ENCODE measurements around the gene PLAU. TPM values are rescaled to one million over a fixed set of nuclear protein-coding genes. Genes with fewer than 3 reads are reported as not detected.
"Not testable (repeated sequence)": the region's sequence is repeated elsewhere in the genome, so short reads cannot be mapped to it uniquely, and the experiment has no call there.

Gene PLAU
- total and polyA plus RNA-seq, 2 of the 13 experiments (the other 11 are each of a cell fraction or from before 2014, with no cell fraction given), result 0.45 to 11.2 TPM

DNA sequence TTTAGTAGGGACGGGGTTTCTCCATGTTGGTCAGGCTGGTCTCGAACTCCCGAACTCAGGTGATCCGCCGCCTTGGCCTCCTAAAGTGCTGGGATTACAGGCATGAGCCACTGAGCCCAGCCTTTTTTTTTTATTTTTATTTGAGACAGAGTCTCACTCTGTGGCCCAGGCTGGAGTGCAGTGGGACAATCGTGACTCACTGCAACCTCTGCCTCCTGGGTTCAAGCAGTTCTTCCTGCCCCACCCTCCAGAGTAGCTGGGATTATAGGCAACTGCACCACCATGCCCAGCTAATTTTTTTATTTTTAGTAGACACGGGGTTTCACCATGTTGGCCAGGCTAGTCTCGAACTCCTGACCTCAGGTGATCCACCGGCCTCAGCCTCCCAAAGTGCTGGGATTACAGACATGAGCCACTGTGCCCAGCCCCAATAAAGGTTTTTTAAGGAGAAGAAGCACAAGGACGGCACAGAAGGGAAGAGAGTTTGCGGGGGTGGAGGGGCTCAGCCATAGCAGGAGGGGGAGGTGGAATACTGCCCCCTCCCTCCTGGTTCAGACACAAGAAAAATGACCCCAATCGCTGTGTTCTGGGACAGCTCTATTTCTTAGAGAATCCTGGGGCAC lies 54.4 kb downstream of the PLAU start:
- H3K27me3 ChIP-seq (ENCODE audit: control insufficient read depth in 1 of 2, insufficient read depth in 2 of 2, low read length in 2 of 2); ATAC-seq; H4K20me1 ChIP-seq (ENCODE audit: insufficient read depth, low read length); H3K9me3 ChIP-seq (ENCODE audit: low read length); CTCF ChIA-PET (ENCODE audit: low intra/inter-chr PET ratio, low total read pairs); FAIRE-seq; H3K79me2 ChIP-seq (ENCODE audit: insufficient read depth, low read length); in situ Hi-C loops (cut with HindIII; ENCODE audit: extremely low pct_ligation_motif_present, low pct_unique_long_range_greater_than_20kb); BruUV-seq (replicated peaks); intact Hi-C loops (cut with micrococcal nuclease; ENCODE audit: unreplicated experiment); DNase-seq (ENCODE audit: low spot score); POLR2A ChIA-PET; H3K27ac ChIP-seq (ENCODE audit: extremely low read length, insufficient read depth, low read length); H3K36me3 ChIP-seq (replicated peaks in 1 of 2; ENCODE audit: control insufficient read depth in 1 of 2, insufficient read depth in 2 of 2, low read length in 2 of 2): not testable (repeated sequence)
- Histone ChIP-seq H3K4me3 (replicated peaks in 1 of 3; ENCODE audit: insufficient read depth in 1 of 3, low read depth in 2 of 3, low read length in 3 of 3) (peak overlapping the region in 2 of 3 experiments; percentile 35 to 50; a peak in 2 of 6 replicates), H3K4me2 (ENCODE audit: low read depth, low read length) (peak overlapping the region; percentile 68), H3K4me1 (ENCODE audit: insufficient read depth, low read length) (peaks cover 15% of the 10 kb centered on the region; the same call in 1 of the 2 replicates), H2AFZ (ENCODE audit: low read length) (peak overlapping the region; percentile 58), H3K9ac (ENCODE audit: insufficient read depth, low read depth, low read length) (peak overlapping the region; percentile 17; the same call in 1 of the 2 replicates)
- 75% methylated on average over 12 of the region's 12 CpGs for WGBS (ENCODE audit: low lambda C conversion rate)
- 0 out of 2 replicates have a peak, but pooled peaks have one; percentile 8 for TF ChIP-seq SALL1 (CRISPR knock-in tag; IDR thresholded peaks at IDR 0.05)

DNA sequence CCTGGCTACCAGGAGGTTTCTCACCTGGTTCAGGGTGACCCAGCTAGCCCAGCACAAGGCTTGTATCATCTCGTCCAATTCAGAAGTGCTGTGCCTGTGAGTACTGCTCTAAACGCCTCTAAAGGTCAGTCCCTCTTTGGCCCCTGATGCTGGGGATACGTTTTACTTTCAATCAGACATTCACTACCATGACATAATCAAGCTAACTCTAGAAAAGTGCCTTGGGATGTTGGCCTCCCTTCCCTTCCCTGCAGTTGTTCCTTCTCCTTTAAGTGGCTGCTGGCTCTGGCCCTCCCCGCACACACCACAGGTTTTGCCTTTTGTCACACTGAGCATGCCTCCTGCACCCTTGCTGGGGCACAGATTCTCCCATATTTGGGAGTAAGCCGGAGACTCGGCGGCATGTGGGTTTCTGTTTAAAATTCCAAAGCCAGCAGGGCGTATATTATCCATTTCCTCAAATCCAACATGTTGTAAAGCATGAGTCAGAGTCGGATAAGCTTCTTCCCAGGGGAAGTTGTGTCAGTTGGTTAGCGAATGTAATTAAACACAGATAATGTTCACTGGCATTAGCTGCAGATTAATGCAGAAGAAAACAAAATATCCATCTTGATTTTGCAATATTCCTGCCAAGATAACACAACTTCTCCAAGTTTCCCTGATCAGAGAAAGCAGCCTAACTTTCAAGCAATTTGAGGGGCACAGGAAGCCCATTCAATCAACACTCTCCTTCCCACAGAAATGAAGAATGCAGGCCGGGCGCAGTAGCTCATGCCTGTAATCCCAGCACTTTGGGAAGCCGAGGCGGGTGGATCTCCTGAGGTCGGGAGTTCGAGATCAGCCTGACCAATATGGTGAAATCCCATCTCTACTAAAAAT lies 55.2 kb downstream of the PLAU start:
- H2AFZ ChIP-seq (ENCODE audit: low read length), result peak overlapping the region; percentile 58
- DNase-seq (ENCODE audit: low spot score), result peak; percentile 63
- BruUV-seq (replicated peaks), result no TSS peak
- no peak for TF ChIP-seq SP5 (CRISPR knock-in tag; IDR thresholded peaks at IDR 0.05; ENCODE audit: borderline replicate concordance, low read depth)
- no peak for TF ChIP-seq SKI (IDR thresholded peaks at IDR 0.05; ENCODE audit: partially characterized antibody)
- TF ChIP-seq ARID3A (IDR thresholded peaks at IDR 0.05; ENCODE audit: low read depth, low read length), result 0 out of 2 replicates have a peak, but pooled peaks have one; percentile 8
- peak; percentile 92 for TF ChIP-seq ZFP91 (CRISPR knock-in tag; IDR thresholded peaks at IDR 0.05; ENCODE audit: borderline replicate concordance)
- TF ChIP-seq, protein P1, sequence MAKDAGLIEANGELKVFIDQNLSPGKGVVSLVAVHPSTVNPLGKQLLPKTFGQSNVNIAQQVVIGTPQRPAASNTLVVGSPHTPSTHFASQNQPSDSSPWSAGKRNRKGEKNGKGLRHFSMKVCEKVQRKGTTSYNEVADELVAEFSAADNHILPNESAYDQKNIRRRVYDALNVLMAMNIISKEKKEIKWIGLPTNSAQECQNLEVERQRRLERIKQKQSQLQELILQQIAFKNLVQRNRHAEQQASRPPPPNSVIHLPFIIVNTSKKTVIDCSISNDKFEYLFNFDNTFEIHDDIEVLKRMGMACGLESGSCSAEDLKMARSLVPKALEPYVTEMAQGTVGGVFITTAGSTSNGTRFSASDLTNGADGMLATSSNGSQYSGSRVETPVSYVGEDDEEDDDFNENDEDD (CRISPR knock-in tag; IDR thresholded peaks at IDR 0.05; ENCODE audit: borderline replicate concordance), result 0 out of 2 replicates have a peak, but pooled peaks have one; percentile 24
- TF ChIP-seq ELF3 (CRISPR knock-in tag; IDR thresholded peaks at IDR 0.05), result peak; percentile 31; the same call in 1 of the 2 replicates
- TF ChIP-seq, protein P2, sequence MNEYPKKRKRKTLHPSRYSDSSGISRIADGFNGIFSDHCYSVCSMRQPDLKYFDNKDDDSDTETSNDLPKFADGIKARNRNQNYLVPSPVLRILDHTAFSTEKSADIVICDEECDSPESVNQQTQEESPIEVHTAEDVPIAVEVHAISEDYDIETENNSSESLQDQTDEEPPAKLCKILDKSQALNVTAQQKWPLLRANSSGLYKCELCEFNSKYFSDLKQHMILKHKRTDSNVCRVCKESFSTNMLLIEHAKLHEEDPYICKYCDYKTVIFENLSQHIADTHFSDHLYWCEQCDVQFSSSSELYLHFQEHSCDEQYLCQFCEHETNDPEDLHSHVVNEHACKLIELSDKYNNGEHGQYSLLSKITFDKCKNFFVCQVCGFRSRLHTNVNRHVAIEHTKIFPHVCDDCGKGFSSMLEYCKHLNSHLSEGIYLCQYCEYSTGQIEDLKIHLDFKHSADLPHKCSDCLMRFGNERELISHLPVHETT (CRISPR knock-in tag; conservative IDR thresholded peaks at IDR 0.05), result no peak
- TF ChIP-seq FOSL2 (CRISPR knock-in tag; IDR thresholded peaks at IDR 0.05), result peak; percentile 41

More for the DNA sequence above, 55.2 kb downstream of the PLAU start:
- H3K4me1 ChIP-seq (ENCODE audit: insufficient read depth, low read length), result peaks cover 15% of the 10 kb centered on the region; the same call in 1 of the 2 replicates
- H3K9ac ChIP-seq (ENCODE audit: insufficient read depth, low read depth, low read length), result peak overlapping the region; percentile 17; the same call in 1 of the 2 replicates
- H3K27me3 ChIP-seq (ENCODE audit: control insufficient read depth in 1 of 2, insufficient read depth in 2 of 2, low read length in 2 of 2), result no peaks in the 10 kb centered on the region; a peak in 1 of 5 replicates
- H4K20me1 ChIP-seq (ENCODE audit: insufficient read depth, low read length), result no peaks in the 10 kb centered on the region
- intact Hi-C loops (cut with micrococcal nuclease; ENCODE audit: unreplicated experiment) (no loop called here), in situ Hi-C loops (cut with HindIII; ENCODE audit: extremely low pct_ligation_motif_present, low pct_unique_long_range_greater_than_20kb) (no loop called here)
- H3K9me3 ChIP-seq (ENCODE audit: low read length), result no peaks in the 10 kb centered on the region
- H3K36me3 ChIP-seq (replicated peaks in 1 of 2; ENCODE audit: control insufficient read depth in 1 of 2, insufficient read depth in 2 of 2, low read length in 2 of 2), result no peaks in the 10 kb centered on the region
- H3K27ac ChIP-seq (ENCODE audit: extremely low read length, insufficient read depth, low read length), result no peak overlapping the region
- FAIRE-seq, result peak; percentile 34
- ChIA-PET POLR2A (no interaction called here), CTCF (ENCODE audit: low intra/inter-chr PET ratio, low total read pairs) (no interaction called here)
- peak; percentile 84 for ATAC-seq
- H3K4me2 ChIP-seq (ENCODE audit: low read depth, low read length), result peak overlapping the region; percentile 68
- 15% methylated on average over 16 of the region's 16 CpGs for whole genome bisulfite sequencing (ENCODE audit: low lambda C conversion rate)
- H3K79me2 ChIP-seq (ENCODE audit: insufficient read depth, low read length), result no peaks in the 10 kb centered on the region
- peak overlapping the region; percentile 30 to 50 (median 35); a peak in 4 of 6 replicates for H3K4me3 ChIP-seq (replicated peaks in 1 of 3; ENCODE audit: insufficient read depth in 1 of 3, low read depth in 2 of 3, low read length in 3 of 3)
